Activated CD8-positive, alpha-beta T cell treated with anti-CD3 and anti-CD28 coated beads for 36 hours (primary cell): Measurements from ENCODE around the gene CLCNKA. TPM values are rescaled to one million over a fixed set of nuclear protein-coding genes. Genes with fewer than 3 reads are reported as not detected.
A peak's percentile ranks its signal among the peaks of the same experiment; 100 is the strongest.

Source experiments
- ATAC-seq: fragments of 200-7000 bp; cut with Tn5 transposase; one replicate; pipeline ENCODE4 v1.10.0; 2021; ENCODE audit warnings: mild to moderate bottlenecking, moderate library complexity
- CTCF ChIA-PET: fragments of 350-600 bp; sonication (Branson Sonifier 250); formaldehyde crosslinking; loops from one replicate; lab custom pipeline; 2021; ENCODE audit warnings: antibody characterized with exemption; lab: Charles Lee
- POLR2A ChIA-PET: fragments of 350-600 bp; sonication (Branson Sonifier 250); formaldehyde crosslinking; loops from one replicate; lab custom pipeline; 2021; ENCODE audit warnings: antibody characterized with exemption; lab: Charles Lee
- DNase-seq: peaks from one replicate; pipeline ENCODE4 v3.0.0-alpha.2; 2020
- H3K27ac Mint-ChIP-seq: one replicate; pipeline ENCODE4 v1.8.0; 2021; ENCODE audit warnings: mild to moderate bottlenecking, mixed read lengths
- H3K27me3 Mint-ChIP-seq: one replicate; pipeline ENCODE4 v1.8.0; 2021; ENCODE audit warnings: mixed read lengths
- H3K36me3 Mint-ChIP-seq: one replicate; pipeline ENCODE4 v1.8.0; 2021; ENCODE audit warnings: low read depth, mixed read lengths
- H3K4me1 Mint-ChIP-seq: one replicate; pipeline ENCODE4 v1.8.0; 2021; ENCODE audit warnings: low read depth, mixed read lengths
- H3K4me3 Mint-ChIP-seq: one replicate; pipeline ENCODE4 v1.8.0; 2021; ENCODE audit warnings: mild to moderate bottlenecking, moderate library complexity, mixed read lengths
- H3K9me3 Mint-ChIP-seq: one replicate; pipeline ENCODE4 v1.8.0; 2021; ENCODE audit warnings: mixed read lengths
- CTCF ChIP-seq: fragments of 200-600 bp; IDR thresholded peaks from one replicate; pipeline ENCODE4 v1.8.0; 2022; ENCODE audit warnings: antibody characterized with exemption, mild to moderate bottlenecking
- intact Hi-C: fragments of 100-400 bp; cut with micrococcal nuclease; formaldehyde crosslinking; loops from one replicate; pipeline ENCODE4 v1.10.0; 2022
- total RNA-seq, 2 experiments: library from RNA; stranded (reverse); gene quantifications; one replicate each; pipeline ENCODE4 v1.2.3, GENCODE V29; 2021

The CLCNKA gene
- total RNA-seq, 2 experiments from 2014 or later, result not detected

- peaks cover 9% of the 10 kb centered on the region for H3K4me1 Mint-ChIP-seq
- no peaks in the 10 kb centered on the region for H3K9me3 Mint-ChIP-seq
- peaks cover 23% of the 10 kb centered on the region for H3K27me3 Mint-ChIP-seq
- no peak overlapping the region for H3K4me3 Mint-ChIP-seq
- no peak for DNase-seq
- ChIA-PET CTCF (interaction anchor here (0.6 to 2.2 kb wide), 17 partner anchors 10 to 419 kb away, joined by 3 to 21 read pairs (median 5); partner anchors contain the start of gene SRARP), POLR2A (interaction anchor here (1.0 to 1.2 kb wide), 2 partner anchors 93 to 196 kb away, joined by 3 read pairs; no protein-coding TSS in a partner anchor)
- intact Hi-C loops, result loop anchor here (10.0 kb wide), 1 partner anchor 292 kb away; the partner anchor contains the start of gene SZRD1
- no peaks in the 10 kb centered on the region for H3K36me3 Mint-ChIP-seq
- peak; percentile 32 for ATAC-seq
- H3K27ac Mint-ChIP-seq, result no peak overlapping the region
- TF ChIP-seq CTCF, result no peak
Measured at GRCh38 chr1:16072616-16073484, 51.0 kb downstream of the CLCNKA start.

- peak within 1 kb of the TSS; percentile 54 for H3K27ac Mint-ChIP-seq
- no peak for TF ChIP-seq CTCF
- H3K9me3 Mint-ChIP-seq, result no peaks in the 10 kb centered on the region
- ChIA-PET POLR2A (no interaction called here), CTCF (interaction anchor here (0.6 to 2.2 kb wide), 20 partner anchors 10 to 419 kb away, joined by 3 to 21 read pairs (median 4); partner anchors contain the start of gene SRARP)
- ATAC-seq, result peak; percentile 90
- peak within 1 kb of the TSS; percentile 59 for H3K4me3 Mint-ChIP-seq
- peaks cover 23% of the 10 kb centered on the region for H3K27me3 Mint-ChIP-seq
- peaks cover 9% of the 10 kb centered on the region for H3K4me1 Mint-ChIP-seq
- intact Hi-C loops, result loop anchor here (10.0 kb wide), 1 partner anchor 291 kb away; the partner anchor contains the start of gene SZRD1
- no peaks in the 10 kb centered on the region for H3K36me3 Mint-ChIP-seq
- DNase-seq, result peak; percentile 44
Measured at GRCh38 chr1:16073490-16074119, 51.8 kb downstream of the CLCNKA start, which contains the start of gene FAM131C. FAM131C (minus strand) TSS chr1:16073651; CDS start chr1:16073442, 209 bp downstream.

- Mint-ChIP-seq H3K36me3 (no peaks in the 10 kb centered on the region), H3K27ac (no peak overlapping the region), H3K9me3 (no peaks in the 10 kb centered on the region), H3K4me3 (no peak overlapping the region), H3K27me3 (peaks cover 21% of the 10 kb centered on the region), H3K4me1 (peaks cover 15% of the 10 kb centered on the region)
- CTCF ChIA-PET, result interaction anchor here (0.7 to 2.2 kb wide), 12 partner anchors 9 to 289 kb away, joined by 3 to 21 read pairs (median 4); partner anchors contain the start of gene SRARP
- POLR2A ChIA-PET, result interaction anchor here (1.0 kb wide), 1 partner anchor 11 kb away, joined by 3 read pairs; no protein-coding TSS in a partner anchor
- DNase-seq (no peak), ATAC-seq (no peak)
- intact Hi-C loops, result loop anchor here (10.0 kb wide), 1 partner anchor 291 kb away; the partner anchor contains the start of gene SZRD1
- TF ChIP-seq CTCF, result no peak
Measured at GRCh38 chr1:16074217-16074616, 52.4 kb downstream of the CLCNKA start.

GRCh38 chr1:16075337-16076030 lies 53.6 kb downstream of the CLCNKA start:
- H3K4me1 Mint-ChIP-seq, result peaks cover 11% of the 10 kb centered on the region
- intact Hi-C loops, result loop anchor here (10.0 kb wide), 1 partner anchor 289 kb away; the partner anchor contains the start of gene SZRD1
- no peaks in the 10 kb centered on the region for H3K36me3 Mint-ChIP-seq
- CTCF ChIA-PET, result interaction anchor here (0.9 to 10.2 kb wide), 4 partner anchors 113 to 285 kb away, joined by 3 to 299 read pairs (median 4); no protein-coding TSS in a partner anchor
- no peak overlapping the region for H3K27ac Mint-ChIP-seq
- H3K9me3 Mint-ChIP-seq, result no peaks in the 10 kb centered on the region
- ATAC-seq, result no peak
- POLR2A ChIA-PET, result interaction anchor here (0.7 to 1.7 kb wide), 3 partner anchors 12 to 343 kb away, joined by 3 to 5 read pairs (median 3); no protein-coding TSS in a partner anchor
- H3K27me3 Mint-ChIP-seq, result peaks cover 21% of the 10 kb centered on the region
- no peak overlapping the region for H3K4me3 Mint-ChIP-seq
- DNase-seq, result no peak
- no peak for TF ChIP-seq CTCF
